ENCODE measurements around the gene COPE.
"Not testable (repeated sequence)": the region's sequence is repeated elsewhere in the genome, so short reads cannot be mapped to it uniquely, and the experiment has no call there.

The COPE gene

DNA sequence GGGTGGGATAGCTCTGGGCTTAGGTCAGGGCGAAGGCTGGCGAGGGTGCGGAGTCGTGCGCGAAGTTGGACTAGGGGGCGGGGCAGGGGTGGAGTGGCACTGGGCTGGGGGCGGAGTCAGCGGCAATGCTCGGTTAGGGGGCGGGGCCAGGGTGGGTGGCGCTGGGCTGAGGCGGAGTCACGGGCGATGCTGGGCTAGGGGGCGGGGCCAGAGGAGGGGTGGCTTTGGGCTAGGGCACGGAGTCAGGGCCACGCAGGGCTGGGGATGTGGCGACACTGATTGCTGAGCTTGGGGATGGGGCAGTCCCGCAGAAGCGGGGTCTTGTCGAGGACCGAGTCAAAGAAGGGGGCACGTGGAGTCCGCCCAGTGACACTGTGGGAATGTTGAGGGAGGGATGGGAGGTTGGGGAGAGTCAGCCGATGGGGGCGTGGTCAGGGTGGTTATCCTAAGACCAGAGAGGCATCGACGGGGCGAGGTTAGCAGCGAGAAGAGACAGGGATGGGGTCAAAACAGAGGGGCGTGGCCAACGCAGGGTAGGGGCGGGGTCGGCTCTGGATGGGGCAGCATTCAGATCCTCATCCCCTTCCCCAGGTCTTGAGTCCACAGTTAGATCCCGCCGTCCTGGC lies 13.1 kb upstream of the COPE start:
- DNase-seq (ENCODE audit: low read depth in 1 of 2, low spot score in 1 of 2), result peak; percentile 76 to 84
- TF ChIP-seq JUND (IDR thresholded peaks at IDR 0.05; ENCODE audit: low read depth), result no peak
- in situ Hi-C loops (cut with HindIII; ENCODE audit: low pct_unique_long_range_greater_than_20kb, low sequenced_read_pairs), result no loop called here

DNA sequence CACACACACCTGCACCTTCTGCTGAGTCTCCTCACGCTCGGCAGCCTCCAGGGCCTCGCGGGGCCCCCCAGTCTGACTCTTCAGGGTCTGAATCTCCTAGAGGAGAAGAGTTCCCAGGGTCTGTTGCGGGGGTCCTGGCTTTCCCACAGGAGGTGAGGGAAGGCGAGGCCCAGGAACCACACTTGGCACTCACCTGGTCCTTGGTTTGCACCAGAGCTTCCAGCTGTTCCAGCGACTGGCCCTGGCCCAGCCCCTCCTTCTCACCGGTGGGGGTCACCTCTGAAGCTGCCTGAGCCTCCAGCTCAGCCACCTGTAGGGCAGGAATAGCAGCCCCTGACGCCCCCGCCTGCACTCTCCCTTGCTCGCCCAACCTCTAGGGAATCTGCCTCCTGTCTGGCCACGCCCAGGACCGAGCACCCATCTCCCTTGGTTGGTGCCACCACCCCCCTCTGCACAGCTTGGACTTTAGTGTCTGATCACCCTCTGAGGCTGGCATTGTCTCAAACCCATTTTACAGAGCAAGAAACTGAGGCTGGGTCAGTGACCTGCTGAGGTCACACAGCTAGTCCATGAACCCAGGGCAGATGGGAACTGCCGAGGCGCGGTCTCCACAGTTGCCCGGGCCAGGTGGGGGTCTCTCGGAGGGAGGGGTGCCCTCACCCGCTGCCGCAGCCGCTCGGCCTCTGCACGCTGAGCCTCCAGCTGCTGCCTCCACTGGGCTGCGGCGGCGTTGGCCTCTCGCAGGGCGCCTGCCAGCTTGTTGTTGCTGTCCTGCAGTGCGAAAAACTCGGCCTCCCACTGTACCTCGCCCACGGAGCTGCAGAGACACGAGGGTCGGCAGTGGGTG lies 12.4 kb upstream of the COPE start:
- in situ Hi-C loops (cut with HindIII; ENCODE audit: low pct_unique_long_range_greater_than_20kb, low sequenced_read_pairs), result no loop called here
- TF ChIP-seq JUND (IDR thresholded peaks at IDR 0.05; ENCODE audit: low read depth), result no peak
- no peak for DNase-seq (ENCODE audit: low read depth in 1 of 2, low spot score in 1 of 2)

DNA sequence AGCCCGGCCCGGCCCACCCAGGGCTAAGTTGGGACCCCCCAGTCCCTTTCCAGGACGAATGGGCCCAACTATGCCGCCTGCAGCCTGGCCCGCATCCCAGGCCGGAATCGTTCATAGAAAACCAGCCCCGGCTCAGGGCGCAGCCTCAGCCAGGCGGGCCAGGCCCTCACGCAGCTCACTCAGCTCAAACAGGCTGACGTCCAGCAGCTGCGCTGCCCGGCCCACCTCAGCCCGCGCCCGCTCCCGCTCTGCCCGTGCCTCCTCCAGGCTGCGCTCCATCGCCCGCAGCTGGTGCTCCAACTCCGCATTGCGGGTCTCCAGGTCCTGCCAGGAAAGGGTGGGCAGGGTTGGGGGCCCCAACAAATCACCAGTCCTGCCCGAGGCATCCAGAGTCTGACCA lies 10.1 kb upstream of the COPE start:
- no peak for DNase-seq (ENCODE audit: low read depth in 1 of 2, low spot score in 1 of 2)
- in situ Hi-C loops (cut with HindIII; ENCODE audit: low pct_unique_long_range_greater_than_20kb, low sequenced_read_pairs), result no loop called here
- no peak for TF ChIP-seq JUND (IDR thresholded peaks at IDR 0.05; ENCODE audit: low read depth)

DNA sequence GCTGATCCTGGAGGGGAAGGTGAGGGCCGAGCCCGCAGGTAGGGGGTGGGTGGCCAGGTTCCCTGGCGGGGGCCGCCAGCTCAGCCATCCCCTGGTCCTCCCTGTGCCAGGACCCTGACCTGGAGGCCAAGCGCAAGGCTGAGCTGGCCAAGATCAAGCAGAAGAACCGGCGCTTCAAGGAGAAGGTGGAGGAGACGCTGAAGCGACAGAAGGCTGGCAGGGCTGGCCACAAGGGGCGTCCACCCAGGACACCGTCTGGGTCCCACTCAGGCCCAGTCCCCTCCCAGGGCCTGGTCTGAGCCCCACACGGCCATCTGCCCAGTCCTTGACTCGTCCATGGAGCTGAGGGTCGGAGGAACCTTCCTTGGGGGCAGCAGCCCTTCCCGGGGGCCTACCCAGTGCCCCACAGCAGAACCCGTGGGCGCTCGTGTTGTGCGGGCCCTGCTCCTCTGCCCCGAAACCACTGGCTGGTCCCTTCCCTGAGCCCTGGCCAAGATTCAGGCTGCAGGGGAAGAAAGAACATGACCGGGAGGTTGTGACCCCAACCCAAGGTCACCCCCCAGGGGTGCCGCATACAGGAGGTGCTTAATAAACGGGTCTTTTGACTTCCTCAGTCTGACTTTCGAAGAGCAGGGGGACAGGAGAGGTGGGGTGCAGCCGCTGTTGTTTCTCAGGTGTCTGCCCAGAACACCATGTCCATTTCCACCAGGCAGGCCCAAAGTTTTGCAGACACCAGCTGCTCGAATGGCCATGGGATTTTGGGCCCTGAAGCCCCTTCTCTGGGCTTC lies 9.0 kb upstream of the COPE start:
- no peak for DNase-seq (ENCODE audit: low read depth in 1 of 2, low spot score in 1 of 2)
- TF ChIP-seq JUND (IDR thresholded peaks at IDR 0.05; ENCODE audit: low read depth), result no peak
- in situ Hi-C loops (cut with HindIII; ENCODE audit: low pct_unique_long_range_greater_than_20kb, low sequenced_read_pairs), result no loop called here

DNA sequence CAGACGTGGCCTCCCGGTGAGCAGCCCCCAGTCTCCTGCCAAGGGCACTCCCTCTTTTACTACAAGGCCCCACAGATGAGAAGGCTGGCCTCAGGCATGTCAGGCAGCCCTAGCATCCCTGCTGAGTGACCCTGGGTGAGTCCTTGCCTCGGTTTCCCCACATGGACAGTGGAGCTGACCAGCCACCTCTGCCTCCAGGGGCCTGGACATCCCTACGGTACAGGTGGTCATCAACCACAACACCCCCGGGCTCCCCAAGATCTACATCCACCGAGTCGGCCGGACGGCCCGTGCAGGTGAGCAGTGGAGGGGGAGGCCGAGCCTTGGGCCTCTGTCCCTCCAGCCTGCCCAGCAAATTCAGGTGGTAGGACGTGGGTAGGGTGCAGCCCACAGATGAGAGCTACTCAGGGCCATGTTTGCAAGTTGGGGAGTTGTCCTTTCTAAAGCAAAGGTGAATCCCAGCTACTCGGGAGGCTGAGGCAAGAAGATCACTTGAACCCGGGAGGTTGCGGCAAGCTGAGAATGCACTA lies 5.6 kb upstream of the COPE start:
- no peak for DNase-seq (ENCODE audit: low read depth in 1 of 2, low spot score in 1 of 2)
- TF ChIP-seq JUND (IDR thresholded peaks at IDR 0.05; ENCODE audit: low read depth), result no peak
- in situ Hi-C loops (cut with HindIII; ENCODE audit: low pct_unique_long_range_greater_than_20kb, low sequenced_read_pairs), result no loop called here

DNA sequence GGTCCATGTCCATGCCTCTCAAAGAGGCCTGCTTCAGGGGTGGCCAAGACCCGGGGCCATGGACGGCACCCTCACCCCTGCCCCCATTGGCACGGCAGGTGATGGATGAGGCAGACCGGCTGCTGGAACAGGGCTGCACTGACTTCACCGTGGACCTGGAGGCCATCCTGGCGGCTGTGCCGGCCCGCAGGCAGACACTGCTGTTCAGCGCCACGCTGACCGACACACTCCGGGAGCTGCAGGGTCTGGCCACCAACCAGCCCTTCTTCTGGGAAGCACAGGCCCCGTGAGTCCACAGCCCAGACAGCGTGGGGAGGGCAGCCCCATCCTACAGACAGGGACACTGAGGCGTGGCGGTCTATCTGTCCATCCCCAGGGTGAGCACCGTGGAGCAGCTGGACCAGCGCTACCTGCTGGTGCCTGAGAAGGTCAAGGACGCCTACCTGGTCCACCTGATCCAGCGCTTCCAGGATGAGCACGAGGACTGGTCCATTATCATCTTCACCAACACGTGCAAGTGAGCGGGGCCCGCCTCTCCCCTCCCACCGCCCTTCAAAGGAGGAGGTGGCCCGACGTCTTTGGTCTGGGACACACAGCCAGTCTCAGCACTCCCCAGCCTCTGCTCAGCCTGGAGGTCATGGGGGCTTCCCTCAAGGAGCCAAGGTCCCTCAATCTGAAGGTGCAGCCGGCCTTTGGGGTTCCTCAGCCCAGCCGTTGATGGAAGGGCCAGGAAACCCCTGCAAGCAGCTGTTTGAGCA lies 3.2 kb upstream of the COPE start:
- no peak for DNase-seq (ENCODE audit: low read depth in 1 of 2, low spot score in 1 of 2)
- in situ Hi-C loops (cut with HindIII; ENCODE audit: low pct_unique_long_range_greater_than_20kb, low sequenced_read_pairs), result no loop called here
- no peak for TF ChIP-seq JUND (IDR thresholded peaks at IDR 0.05; ENCODE audit: low read depth)

DNA sequence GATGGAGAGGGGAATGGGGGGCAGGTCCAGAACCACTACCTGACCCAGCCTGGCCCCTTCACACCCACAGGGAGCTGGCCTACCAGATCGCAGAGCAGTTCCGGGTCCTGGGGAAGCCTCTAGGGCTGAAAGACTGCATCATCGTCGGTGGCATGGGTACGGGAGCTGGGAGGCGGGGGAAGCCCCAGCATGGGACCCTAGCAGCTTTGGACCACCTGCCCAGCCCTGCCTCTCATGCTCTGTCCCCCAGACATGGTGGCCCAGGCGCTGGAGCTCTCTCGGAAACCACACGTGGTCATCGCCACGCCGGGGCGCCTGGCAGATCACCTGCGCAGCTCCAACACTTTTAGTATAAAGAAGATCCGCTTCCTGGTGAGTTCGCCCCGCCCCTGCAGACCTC lies 2.4 kb upstream of the COPE start:
- no peak for DNase-seq (ENCODE audit: low read depth in 1 of 2, low spot score in 1 of 2)
- in situ Hi-C loops (cut with HindIII; ENCODE audit: low pct_unique_long_range_greater_than_20kb, low sequenced_read_pairs), result no loop called here
- no peak for TF ChIP-seq JUND (IDR thresholded peaks at IDR 0.05; ENCODE audit: low read depth)

DNA sequence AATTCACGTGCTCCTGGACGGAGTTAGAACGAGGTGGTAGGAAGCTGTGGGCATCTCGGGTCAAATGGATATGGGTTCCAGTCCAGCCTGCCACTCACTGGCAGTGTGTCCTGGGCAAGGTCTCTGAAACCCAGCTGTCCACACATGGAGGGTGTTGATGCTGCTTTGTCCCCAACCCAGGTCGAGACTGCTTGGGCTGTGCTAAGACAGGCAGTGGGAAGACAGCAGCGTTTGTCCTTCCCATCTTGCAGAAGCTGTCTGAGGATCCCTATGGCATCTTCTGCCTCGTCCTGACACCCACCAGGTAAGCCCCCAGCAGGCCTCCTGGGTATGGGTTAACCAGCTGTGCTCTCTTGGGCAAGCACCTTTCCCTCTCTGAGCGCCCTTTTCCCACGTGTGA lies 1.2 kb upstream of the COPE start:
- in situ Hi-C loops (cut with HindIII; ENCODE audit: low pct_unique_long_range_greater_than_20kb, low sequenced_read_pairs), result no loop called here
- DNase-seq (ENCODE audit: low read depth in 1 of 2, low spot score in 1 of 2), result no peak
- no peak for TF ChIP-seq JUND (IDR thresholded peaks at IDR 0.05; ENCODE audit: low read depth)

DNA sequence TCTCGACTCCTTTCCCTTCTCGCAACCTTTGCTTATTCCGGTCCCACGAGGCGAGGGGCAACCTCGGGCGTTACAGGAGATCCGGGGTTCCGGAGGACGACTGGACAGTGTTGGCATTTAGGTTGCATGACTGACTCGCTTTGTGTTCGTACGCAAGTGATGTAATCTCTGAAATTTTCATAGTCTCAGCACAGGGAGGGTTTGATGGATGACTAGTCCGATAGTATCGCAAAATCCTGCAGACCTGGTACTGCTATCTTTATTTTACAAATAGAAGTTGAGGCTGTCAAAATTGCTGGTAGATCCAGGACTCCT lies 670 bp upstream of the COPE start:
- in situ Hi-C loops (cut with HindIII; ENCODE audit: low pct_unique_long_range_greater_than_20kb, low sequenced_read_pairs), result no loop called here
- no peak for DNase-seq (ENCODE audit: low read depth in 1 of 2, low spot score in 1 of 2)
- no peak for TF ChIP-seq JUND (IDR thresholded peaks at IDR 0.05; ENCODE audit: low read depth)

DNA sequence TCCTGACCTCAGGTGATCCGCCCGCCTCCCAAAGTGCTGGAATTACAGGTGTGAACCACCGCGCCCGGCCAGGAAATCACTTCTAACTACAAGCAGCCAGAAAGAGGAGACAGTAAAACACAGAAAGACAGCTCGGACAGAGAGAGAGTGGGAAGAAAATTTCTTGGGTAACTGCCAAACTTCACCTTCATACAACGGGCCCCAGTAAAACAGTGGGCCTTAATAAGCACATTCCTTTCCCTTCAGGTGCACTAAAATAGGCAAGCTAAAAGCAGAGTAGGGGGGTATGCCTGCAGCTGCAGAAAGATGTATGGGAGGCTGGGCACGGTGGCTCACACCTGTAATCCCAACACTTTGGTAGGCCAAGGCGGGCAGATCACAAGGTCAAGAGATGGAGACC lies 1.6 kb downstream of the COPE start:
- DNase-seq (ENCODE audit: low read depth in 1 of 2, low spot score in 1 of 2); in situ Hi-C loops (cut with HindIII; ENCODE audit: low pct_unique_long_range_greater_than_20kb, low sequenced_read_pairs): not testable (repeated sequence)

DNA sequence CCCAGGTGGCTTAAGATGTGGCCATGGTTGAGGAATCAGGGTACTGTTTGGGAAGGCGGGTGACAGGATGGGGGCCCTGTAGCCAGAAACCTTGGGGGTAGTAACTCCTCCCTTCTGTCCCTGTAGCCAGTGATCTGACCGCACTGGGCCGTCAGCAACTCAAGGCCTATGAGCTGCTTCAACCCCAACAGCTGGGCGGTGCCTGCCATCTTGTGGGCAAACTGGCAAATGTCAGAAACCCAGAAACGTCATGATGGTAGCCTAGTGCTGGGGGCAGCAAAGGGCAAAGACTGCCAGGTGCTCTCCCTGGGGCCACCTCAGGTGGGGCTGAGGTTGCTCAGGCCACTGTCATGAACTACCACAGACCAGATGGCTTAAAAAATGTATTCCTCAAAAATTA lies 3.5 kb downstream of the COPE start:
- peak in 1 of 2 experiments; percentile 68 for DNase-seq (ENCODE audit: low read depth in 1 of 2, low spot score in 1 of 2)
- TF ChIP-seq JUND (IDR thresholded peaks at IDR 0.05; ENCODE audit: low read depth), result no peak
- in situ Hi-C loops (cut with HindIII; ENCODE audit: low pct_unique_long_range_greater_than_20kb, low sequenced_read_pairs), result no loop called here

DNA sequence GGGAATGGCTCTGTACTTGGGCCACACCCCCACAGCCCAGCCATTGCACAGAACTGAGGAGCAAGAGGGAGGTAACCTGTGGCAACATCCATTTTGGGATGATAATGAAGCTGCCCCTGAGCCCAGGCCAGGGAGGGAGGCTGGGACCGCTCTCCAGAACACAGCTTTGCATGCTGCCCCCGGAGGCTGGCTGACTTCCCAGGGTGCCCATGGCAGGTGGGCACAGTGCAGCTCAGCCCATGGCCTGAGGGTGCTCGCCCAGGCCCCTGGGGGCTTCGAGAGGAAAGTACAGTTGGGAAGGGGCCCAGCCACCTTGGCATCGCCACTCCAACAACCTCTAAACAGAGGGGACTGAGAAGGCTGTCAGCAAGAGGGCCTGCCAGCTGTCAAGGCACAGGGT lies 5.7 kb downstream of the COPE start:
- no peak for DNase-seq (ENCODE audit: low read depth in 1 of 2, low spot score in 1 of 2)
- in situ Hi-C loops (cut with HindIII; ENCODE audit: low pct_unique_long_range_greater_than_20kb, low sequenced_read_pairs), result no loop called here
- no peak for TF ChIP-seq JUND (IDR thresholded peaks at IDR 0.05; ENCODE audit: low read depth)

Data from T47D (cell line).